Ovary (tissue), 9 donors: ENCODE measurements around the gene KRT81. TPM values are rescaled to one million over a fixed set of nuclear protein-coding genes. Genes with fewer than 3 reads are reported as not detected.

Experiments
- DNase-seq, 5 donors: peaks; one replicate each; pipeline ENCODE4 v3.0.0-alpha.2; 2019 to 2020
- H3K27ac ChIP-seq, 2 donors: fragments of 200-600 bp; one replicate each; pipeline versions ENCODE4 v1.5.1 to v1.8.0; 2019 to 2022
- H3K27me3 ChIP-seq: fragments of 200-600 bp; one replicate; pipeline ENCODE4 v1.8.0; 2022
- H3K36me3 ChIP-seq: fragments of 200-600 bp; sonication (generic); one replicate; pipeline ENCODE4 v1.5.1; 2019
- H3K4me1 ChIP-seq: one replicate; pipeline ENCODE4 v1.8.1; 2013; ENCODE audit warnings: mild to moderate bottlenecking, moderate library complexity; ENCODE audit not compliant: insufficient read depth
- H3K4me3 ChIP-seq: fragments of 200-600 bp; sonication (generic); one replicate; pipeline ENCODE4 v1.5.1; 2017
- H3K9me3 ChIP-seq, 2 donors: fragments of 200-600 bp in 1 of 2; sonication (generic) in 1 of 2; one replicate each; pipeline versions ENCODE4 v1.5.1 to v1.8.1; 2013 to 2019; ENCODE audit warnings: mild to moderate bottlenecking in 1 of 2, moderate library complexity in 1 of 2
- EP300 ChIP-seq: sonication (generic); formaldehyde crosslinking; IDR thresholded peaks from one replicate; pipeline ENCODE4 v1.6.1; 2017; ENCODE audit warnings: antibody characterized with exemption
- POLR2A ChIP-seq: fragments of 450-650 bp; IDR thresholded peaks from one replicate; pipeline ENCODE4 v1.6.1; 2017; ENCODE audit warnings: antibody characterized with exemption, mild to moderate bottlenecking, moderate library complexity
- WGBS, 3 donors: extraction: QIAGEN DNeasy Blood & Tissue Kit in 1 of 3; methylation state at CpG; one replicate each; pipeline versions ENCODE4 v1.1.5 to v1.1.7; 2013 to 2017; 5-methylcytosine and 5-hydroxymethylcytosine counted together
- intact Hi-C, 4 donors: fragments of 100-400 bp; cut with DNase I; formaldehyde crosslinking; loops; one replicate each; pipeline versions ENCODE4 v1.11.0 to v1.15.1; 2022 to 2023
- polyA plus RNA-seq, 2 donors: library from polyadenylated mRNA; stranded (reverse); fragments of 200-250 nt in 1 of 2; fragments of 350-450 nt in 1 of 2; fragmentation: Illumina TruSeq in 1 of 2; extraction: RNeasy Lipid Tissue Mini Kit (QIAGEN cat#74804) in 1 of 2; gene quantifications; one replicate each; pipeline ENCODE4 v1.2.3, GENCODE V29; 2013 to 2014
- total RNA-seq, 7 donors: library from RNA; depleted of rRNA in 2 of 7; stranded (reverse); fragments of >200 nt in 2 of 7; fragmentation: NEBNext Ultra II Directional in 3 of 7; extraction: Animal tissue kit (Norgen Biotek cat#: 25700) in 3 of 7; gene quantifications; one replicate each; pipeline versions ENCODE4 v1.1.0 to v1.2.4, GENCODE V29; 2016 to 2023
- TF ChIP-seq, protein P1 (sequence below), 3 donors: fragments of 450-650 bp in 2 of 3; fragments of 200-600 bp in 1 of 3; IDR thresholded peaks; one replicate each; pipeline versions ENCODE4 v1.5.1 to v1.8.0; 2016 to 2022; ENCODE audit warnings: antibody characterized with exemption in 3 of 3, mild to moderate bottlenecking in 1 of 3
- donor health status: DM: no; HTN: no; CAD: no; lungs with moderate emphysema.
- donor health status: DM: no; HTN: no; CAD: no.
- donor health status: Bipolar disorder and iron deficiency.
- donor health status: DM: yes; HTN: yes; CAD: no.
- donor health status: DM: no; HTN: no; CAD: no.
- donor health status: DM: yes; HTN: yes; CAD: no.

KRT81 gene
- total and polyA plus RNA-seq, 9 donors, result 1.2 TPM; not detected in 8

DNA sequence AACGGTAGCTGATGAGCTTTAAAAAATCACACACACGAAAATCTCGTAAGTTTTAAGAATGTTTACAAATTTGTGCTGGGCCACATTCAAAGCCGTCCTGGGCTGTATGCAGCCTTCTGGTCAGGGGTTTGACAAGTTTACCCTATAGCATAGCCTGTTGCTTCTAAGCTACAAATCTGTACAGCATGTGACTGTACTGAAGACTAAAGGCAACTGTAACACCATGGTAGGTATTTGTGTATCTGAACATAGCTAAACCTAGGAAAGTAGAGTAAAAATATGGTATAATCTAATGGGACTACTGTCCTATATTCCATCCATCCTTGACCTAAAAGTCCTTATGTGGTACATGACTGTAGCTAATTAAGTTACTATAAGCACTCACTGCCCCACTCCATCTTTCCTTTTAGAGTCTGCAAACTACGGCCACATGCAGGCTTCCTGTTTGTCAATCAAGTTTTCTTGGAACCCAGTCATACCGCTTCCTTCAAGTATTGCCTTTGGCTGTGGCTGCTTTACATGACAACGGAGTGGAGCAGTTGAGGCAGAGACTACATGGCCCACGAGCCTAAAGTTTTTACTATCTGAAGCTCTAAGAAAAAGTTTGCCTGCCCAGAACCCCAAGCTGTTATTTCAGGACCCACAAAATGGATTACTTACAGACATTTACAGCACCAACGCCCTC, 39.8 kb downstream of the KRT81 start:
- Histone ChIP-seq H3K4me1 (no peaks in the 10 kb centered on the region), H3K27me3 (no peaks in the 10 kb centered on the region), H3K9me3 (no peaks in the 10 kb centered on the region), H3K27ac (no peak overlapping the region), H3K36me3 (no peaks in the 10 kb centered on the region), H3K4me3 (no peak overlapping the region)
- 71 to 88% (median 81%) methylated on average over 9 of the region's 9 CpGs for WGBS, 3 donors
- TF ChIP-seq, protein P1, sequence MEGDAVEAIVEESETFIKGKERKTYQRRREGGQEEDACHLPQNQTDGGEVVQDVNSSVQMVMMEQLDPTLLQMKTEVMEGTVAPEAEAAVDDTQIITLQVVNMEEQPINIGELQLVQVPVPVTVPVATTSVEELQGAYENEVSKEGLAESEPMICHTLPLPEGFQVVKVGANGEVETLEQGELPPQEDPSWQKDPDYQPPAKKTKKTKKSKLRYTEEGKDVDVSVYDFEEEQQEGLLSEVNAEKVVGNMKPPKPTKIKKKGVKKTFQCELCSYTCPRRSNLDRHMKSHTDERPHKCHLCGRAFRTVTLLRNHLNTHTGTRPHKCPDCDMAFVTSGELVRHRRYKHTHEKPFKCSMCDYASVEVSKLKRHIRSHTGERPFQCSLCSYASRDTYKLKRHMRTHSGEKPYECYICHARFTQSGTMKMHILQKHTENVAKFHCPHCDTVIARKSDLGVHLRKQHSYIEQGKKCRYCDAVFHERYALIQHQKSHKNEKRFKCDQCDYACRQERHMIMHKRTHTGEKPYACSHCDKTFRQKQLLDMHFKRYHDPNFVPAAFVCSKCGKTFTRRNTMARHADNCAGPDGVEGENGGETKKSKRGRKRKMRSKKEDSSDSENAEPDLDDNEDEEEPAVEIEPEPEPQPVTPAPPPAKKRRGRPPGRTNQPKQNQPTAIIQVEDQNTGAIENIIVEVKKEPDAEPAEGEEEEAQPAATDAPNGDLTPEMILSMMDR (IDR thresholded peaks at IDR 0.05), result no peak
- TF ChIP-seq EP300 (no peak), POLR2A (no peak)
- DNase-seq, result no peak
- intact Hi-C loops, result no loop called here

DNA sequence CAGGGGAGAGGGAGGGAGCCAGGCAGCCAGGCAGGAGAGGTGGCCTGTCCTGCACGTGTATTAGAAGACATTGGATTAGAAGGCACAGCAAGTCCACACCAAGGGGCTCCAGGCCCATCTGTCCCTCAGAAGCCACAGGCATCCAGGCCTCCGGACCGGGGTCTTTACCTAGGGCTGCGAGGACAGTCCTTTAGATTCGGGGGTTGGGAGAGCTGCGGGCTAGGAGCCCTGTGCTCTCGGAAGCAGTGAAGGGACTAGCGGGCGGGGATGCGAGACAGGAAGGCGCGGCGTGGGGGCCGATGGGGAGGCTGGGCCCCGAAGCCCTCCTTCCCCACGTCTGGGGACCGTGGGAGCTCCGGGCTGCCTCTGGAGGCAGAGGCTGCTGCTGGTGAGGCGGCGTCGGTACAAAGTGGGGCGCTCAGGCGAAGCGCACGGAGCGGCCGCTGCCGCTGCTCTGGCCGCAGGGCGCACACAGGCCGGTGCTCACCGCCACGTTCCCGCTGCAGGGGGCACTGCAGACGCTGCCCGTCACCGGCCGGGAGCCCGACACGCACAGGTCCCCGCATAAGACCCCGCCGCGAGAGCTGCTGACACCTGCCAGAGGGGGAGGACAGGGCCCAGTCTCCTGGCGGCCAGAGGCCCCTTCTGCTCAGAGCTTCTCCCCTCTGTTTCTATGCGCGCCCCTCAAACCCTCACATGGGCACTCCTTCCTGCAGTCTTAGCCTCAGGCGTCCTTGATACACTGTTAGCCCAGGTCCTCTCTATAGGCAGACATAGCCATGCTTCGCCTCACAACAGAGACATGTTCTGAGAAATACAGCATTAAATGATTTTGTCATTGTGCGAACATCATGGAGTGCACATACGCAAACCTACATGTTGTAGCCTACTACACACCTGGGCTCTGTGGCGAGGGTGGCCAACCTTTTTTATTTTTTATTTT, 41.0 kb downstream of the KRT81 start:
- H3K4me1 ChIP-seq, result no peaks in the 10 kb centered on the region
- 23 to 36% (median 31%) methylated on average over 43 to 52 of the region's 52 CpGs for WGBS, 3 donors
- no peak overlapping the region for H3K27ac ChIP-seq
- H3K27me3 ChIP-seq, result no peaks in the 10 kb centered on the region
- no peaks in the 10 kb centered on the region for H3K36me3 ChIP-seq
- no peak overlapping the region for H3K4me3 ChIP-seq
- intact Hi-C loops, result no loop called here
- H3K9me3 ChIP-seq, result no peaks in the 10 kb centered on the region
- no peak for DNase-seq
- TF ChIP-seq EP300 (no peak), POLR2A (no peak)
- TF ChIP-seq, protein P1 (IDR thresholded peaks at IDR 0.05), result no peak

DNA sequence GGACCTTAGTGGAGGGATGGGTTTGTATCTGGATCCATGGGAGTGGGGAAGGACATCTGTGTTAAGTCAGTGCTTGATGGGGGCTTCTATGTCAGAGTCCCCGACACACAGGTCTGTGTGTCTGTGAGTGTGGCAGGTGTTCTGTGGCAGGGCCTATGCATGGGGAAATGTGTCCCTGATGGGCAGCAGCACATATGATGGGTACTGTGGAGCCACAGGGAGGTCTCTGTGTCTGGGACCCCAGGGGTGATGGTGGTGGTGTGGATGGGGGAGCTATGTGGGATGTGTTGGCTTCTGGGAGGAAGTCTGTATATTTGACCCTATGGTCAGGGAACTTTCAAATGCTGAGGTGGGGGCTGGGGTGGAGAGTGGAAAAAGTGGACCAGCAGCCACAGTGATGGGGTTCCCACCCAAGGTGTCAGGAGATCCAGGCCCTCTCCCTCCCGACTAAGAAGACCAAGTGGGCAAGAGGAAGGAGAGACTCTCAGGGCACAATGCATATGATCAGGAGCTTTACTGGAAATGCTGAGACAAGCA, 41.8 kb downstream of the KRT81 start:
- Histone ChIP-seq H3K36me3 (no peaks in the 10 kb centered on the region), H3K4me3 (no peak overlapping the region), H3K4me1 (no peaks in the 10 kb centered on the region), H3K27ac (no peak overlapping the region), H3K27me3 (no peaks in the 10 kb centered on the region), H3K9me3 (no peaks in the 10 kb centered on the region)
- TF ChIP-seq, protein P1 (IDR thresholded peaks at IDR 0.05), result no peak
- TF ChIP-seq EP300, result no peak
- WGBS, 3 donors, result 81 to 88% (median 83%) methylated on average over 2 of the region's 2 CpGs
- peak in 1 of 5 donors; percentile 5 for DNase-seq
- intact Hi-C loops, result no loop called here

DNA sequence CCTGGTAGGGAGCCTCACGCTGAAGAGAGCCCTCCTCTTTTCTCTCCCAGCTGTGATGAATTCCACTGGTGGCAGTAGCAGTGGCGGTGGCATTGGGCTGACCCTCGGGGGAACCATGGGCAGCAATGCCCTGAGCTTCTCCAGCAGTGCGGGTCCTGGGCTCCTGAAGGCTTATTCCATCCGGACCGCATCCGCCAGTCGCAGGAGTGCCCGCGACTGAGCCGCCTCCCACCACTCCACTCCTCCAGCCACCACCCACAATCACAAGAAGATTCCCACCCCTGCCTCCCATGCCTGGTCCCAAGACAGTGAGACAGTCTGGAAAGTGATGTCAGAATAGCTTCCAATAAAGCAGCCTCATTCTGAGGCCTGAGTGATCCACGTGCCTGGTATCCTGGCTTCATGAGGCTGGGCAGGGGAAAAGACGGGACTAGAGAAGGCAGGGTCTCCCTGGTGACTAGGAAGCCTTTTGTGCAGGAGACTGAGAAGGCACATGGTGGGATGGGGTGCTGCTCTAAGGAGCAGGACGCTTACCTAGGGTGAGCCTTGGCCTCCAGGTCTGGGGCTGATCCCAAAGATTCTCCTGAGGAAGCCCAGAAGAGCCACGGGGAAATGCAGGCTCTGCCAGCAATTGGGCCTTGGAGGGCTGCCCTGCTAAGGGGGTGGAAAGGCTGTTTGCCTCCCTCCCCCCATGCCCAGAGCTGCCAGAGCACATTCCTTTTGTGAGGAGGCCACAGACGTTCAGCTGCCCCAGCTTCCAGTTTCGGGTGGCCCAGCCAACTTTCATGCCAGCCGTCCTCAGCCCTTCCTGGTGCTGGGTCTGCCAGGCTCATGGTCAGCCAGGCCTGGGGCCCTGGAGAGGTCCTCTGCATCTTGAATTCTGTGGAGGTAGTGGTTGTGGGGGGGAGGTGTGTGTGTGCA, 42.5 kb downstream of the KRT81 start:
- H3K4me1 ChIP-seq, result peaks cover 6% of the 10 kb centered on the region
- H3K4me3 ChIP-seq, result no peak overlapping the region
- H3K9me3 ChIP-seq, result no peaks in the 10 kb centered on the region
- WGBS, 3 donors, result 73 to 77% (median 77%) methylated on average over 18 of the region's 18 CpGs
- DNase-seq, result peak in 1 of 5 donors; percentile 13
- TF ChIP-seq POLR2A (no peak), EP300 (no peak)
- TF ChIP-seq, protein P1 (IDR thresholded peaks at IDR 0.05), result no peak
- no peaks in the 10 kb centered on the region for H3K36me3 ChIP-seq
- no peaks in the 10 kb centered on the region for H3K27me3 ChIP-seq
- H3K27ac ChIP-seq, result no peak overlapping the region
- intact Hi-C loops, result no loop called here
